Activated naive CD4-positive, alpha-beta T cell treated with anti-CD3 and anti-CD28 coated beads, Interleukin-2, amount 50 U/mL, for 16 hours (primary cell): Measurements from ENCODE around the gene AMBP.

ENCODE experiments used
- DNase-seq: peaks from one replicate; pipeline ENCODE4 v3.0.0-alpha.2; 2020

The AMBP gene

GRCh38 chr9:114078021-114078780 lies at the start of gene AMBP:
Gene AMBP (minus strand): TSS chr9:114078300. CDS start chr9:114078209, 91 bp downstream.
- no peak for DNase-seq

- no peak for DNase-seq
Measured at GRCh38 chr9:114126247-114127060, 48.4 kb upstream of the AMBP start.

GRCh38 chr9:114125476-114126013 lies 47.4 kb upstream of the AMBP start:
- no peak for DNase-seq

GRCh38 chr9:114124666-114125475 lies 46.8 kb upstream of the AMBP start:
- DNase-seq, result no peak

GRCh38 chr9:114124138-114124537 lies 46.0 kb upstream of the AMBP start:
- no peak for DNase-seq

- no peak for DNase-seq
Measured at GRCh38 chr9:114123031-114123977, 45.2 kb upstream of the AMBP start.

- DNase-seq, result no peak
Measured at GRCh38 chr9:114122136-114123027, 44.3 kb upstream of the AMBP start.

GRCh38 chr9:114121227-114122135 lies 43.4 kb upstream of the AMBP start:
- no peak for DNase-seq

GRCh38 chr9:114120192-114121014 lies 42.3 kb upstream of the AMBP start:
- DNase-seq, result no peak

GRCh38 chr9:114119242-114120191 lies 41.4 kb upstream of the AMBP start:
- no peak for DNase-seq

- DNase-seq, result no peak
Measured at GRCh38 chr9:114117996-114118830, 40.1 kb upstream of the AMBP start.

GRCh38 chr9:114117614-114117995 lies 39.5 kb upstream of the AMBP start:
- no peak for DNase-seq

- no peak for DNase-seq
Measured at GRCh38 chr9:114116126-114116747, 38.1 kb upstream of the AMBP start.

GRCh38 chr9:114115654-114116125 lies 37.6 kb upstream of the AMBP start:
- DNase-seq, result no peak

- DNase-seq, result no peak
Measured at GRCh38 chr9:114114364-114114763, 36.3 kb upstream of the AMBP start.
